LNCaP clone FGC (cell line): ENCODE results near the gene IRF3.

ENCODE experiments used
- DNase-seq: peaks from one replicate; pipeline ENCODE4 v3.0.0-alpha.2; 2011; ENCODE audit warnings: low read depth
- H3K4me3 ChIP-seq: 2 replicates; pipeline ENCODE4 v1.5.1; 2011; ENCODE audit warnings: mild to moderate bottlenecking, low read depth, low read length, control low read depth
- TF ChIP-seq, protein P1 (sequence below): IDR thresholded peaks from 2 replicates; pipeline ENCODE4 v1.5.1; 2012; ENCODE audit warnings: mild to moderate bottlenecking; ENCODE audit not compliant: control insufficient read depth, insufficient read depth; ENCODE audit errors: extremely low read depth

The IRF3 gene, protein sequence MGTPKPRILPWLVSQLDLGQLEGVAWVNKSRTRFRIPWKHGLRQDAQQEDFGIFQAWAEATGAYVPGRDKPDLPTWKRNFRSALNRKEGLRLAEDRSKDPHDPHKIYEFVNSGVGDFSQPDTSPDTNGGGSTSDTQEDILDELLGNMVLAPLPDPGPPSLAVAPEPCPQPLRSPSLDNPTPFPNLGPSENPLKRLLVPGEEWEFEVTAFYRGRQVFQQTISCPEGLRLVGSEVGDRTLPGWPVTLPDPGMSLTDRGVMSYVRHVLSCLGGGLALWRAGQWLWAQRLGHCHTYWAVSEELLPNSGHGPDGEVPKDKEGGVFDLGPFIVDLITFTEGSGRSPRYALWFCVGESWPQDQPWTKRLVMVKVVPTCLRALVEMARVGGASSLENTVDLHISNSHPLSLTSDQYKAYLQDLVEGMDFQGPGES

DNA sequence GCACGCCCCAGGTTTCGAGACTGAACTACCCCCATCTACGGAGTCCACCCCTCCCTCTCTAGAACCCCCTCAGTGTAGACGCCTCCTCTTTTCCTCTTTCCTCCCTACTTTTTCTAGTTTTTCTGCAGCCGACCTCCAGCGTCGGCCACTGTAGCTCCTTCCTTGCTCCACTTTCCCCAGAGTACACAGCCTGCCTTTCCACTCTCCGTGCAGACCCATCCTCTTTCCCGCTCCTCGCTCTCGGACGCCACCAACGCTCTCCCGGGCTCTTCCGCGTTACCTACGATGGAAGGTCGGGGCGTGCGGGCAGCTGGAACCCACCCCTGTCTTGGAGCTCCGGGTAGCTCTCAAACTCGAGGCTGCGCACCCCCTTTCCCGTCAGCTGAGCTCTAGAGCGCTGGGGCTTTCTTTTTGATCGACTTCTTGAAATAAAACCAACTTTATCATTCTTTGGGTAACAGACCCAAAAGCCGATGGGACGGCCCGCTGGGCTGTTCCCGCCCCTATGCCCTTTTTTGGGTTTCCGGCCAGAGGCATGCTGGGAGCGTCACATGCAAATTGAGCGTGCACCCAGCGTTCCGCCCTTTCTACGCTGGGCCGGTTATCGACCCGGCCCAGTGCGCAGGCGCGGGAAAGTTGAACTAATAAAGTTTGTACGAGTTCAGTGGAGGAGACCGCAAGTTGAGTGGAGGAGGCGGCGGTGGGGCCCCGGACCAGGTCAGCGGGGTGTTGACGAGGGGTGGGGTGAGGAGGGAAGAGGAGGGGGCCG lies at the start of gene IRF3, which contains the start of gene BCL2L12:
Gene IRF3, minus strand, starts transcription at position 507 of the 769 bp plus-strand sequence. CDS start 1,019 bp downstream, outside the sequence.
Gene BCL2L12, plus strand, starts transcription at position 583 of the 769 bp plus-strand sequence. CDS start 760 bp downstream, outside the sequence.
- DNase-seq, result peak; percentile 79
- peak within 1 kb of the TSS; percentile 94 for H3K4me3 ChIP-seq
- TF ChIP-seq, protein P1, sequence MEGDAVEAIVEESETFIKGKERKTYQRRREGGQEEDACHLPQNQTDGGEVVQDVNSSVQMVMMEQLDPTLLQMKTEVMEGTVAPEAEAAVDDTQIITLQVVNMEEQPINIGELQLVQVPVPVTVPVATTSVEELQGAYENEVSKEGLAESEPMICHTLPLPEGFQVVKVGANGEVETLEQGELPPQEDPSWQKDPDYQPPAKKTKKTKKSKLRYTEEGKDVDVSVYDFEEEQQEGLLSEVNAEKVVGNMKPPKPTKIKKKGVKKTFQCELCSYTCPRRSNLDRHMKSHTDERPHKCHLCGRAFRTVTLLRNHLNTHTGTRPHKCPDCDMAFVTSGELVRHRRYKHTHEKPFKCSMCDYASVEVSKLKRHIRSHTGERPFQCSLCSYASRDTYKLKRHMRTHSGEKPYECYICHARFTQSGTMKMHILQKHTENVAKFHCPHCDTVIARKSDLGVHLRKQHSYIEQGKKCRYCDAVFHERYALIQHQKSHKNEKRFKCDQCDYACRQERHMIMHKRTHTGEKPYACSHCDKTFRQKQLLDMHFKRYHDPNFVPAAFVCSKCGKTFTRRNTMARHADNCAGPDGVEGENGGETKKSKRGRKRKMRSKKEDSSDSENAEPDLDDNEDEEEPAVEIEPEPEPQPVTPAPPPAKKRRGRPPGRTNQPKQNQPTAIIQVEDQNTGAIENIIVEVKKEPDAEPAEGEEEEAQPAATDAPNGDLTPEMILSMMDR, result no peak

DNA sequence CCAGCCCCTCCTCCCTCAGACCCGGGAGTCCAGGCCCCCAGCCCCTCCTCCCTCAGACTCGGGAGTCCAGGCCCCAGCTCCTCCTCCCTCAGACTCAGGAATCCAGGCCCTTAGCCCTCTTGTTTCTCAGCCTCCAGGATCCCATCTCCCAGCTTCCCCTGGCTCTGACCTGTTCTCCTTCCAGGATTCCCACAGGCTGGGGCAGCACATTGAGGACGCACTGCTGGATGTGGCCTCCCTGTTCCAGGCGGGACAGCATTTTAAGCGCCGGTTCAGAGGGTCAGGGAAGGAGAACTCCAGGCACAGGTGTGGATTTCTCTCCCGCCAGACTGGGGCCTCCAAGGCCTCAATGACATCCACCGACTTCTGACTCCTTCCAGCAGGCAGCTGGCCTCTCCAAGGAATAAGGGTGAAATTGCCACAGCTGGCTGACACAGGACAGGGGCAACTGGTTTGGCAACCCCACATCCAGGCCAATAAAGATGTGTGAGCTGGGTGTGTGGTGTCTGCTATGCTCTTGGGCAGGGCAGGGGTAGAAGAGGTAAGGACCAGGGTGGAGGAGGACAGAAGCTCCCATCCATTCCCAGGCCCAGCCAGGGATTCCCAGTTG lies 47.7 kb upstream of the IRF3 start:
- H3K4me3 ChIP-seq, result no peak overlapping the region
- peak; percentile 54 for DNase-seq
- TF ChIP-seq, protein P1, result no peak

DNA sequence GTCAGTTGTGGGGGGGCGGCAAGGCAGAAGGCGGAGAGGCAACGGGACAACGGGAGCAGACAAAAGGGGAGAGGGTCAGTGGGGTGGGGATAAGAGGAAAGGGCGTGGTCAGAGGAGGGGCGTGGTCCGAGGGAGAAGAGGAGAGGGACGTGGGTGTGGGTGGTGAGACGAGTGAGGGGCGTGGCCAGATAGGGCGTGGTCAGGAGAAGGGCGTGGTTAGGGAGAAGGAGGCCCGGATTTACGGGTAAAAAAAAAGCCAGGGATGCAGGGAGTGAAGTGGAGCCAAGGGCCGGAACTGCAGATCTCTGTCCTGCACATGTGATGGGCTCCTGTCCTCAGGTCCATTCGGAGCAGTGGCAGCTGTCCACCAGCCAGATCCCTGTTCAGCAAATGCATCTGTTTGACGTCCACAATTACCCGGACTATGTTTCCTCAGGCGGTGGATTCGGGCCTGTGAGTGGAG lies 46.8 kb upstream of the IRF3 start:
- no peak for DNase-seq
- TF ChIP-seq, protein P1, result no peak
- no peak overlapping the region for H3K4me3 ChIP-seq

DNA sequence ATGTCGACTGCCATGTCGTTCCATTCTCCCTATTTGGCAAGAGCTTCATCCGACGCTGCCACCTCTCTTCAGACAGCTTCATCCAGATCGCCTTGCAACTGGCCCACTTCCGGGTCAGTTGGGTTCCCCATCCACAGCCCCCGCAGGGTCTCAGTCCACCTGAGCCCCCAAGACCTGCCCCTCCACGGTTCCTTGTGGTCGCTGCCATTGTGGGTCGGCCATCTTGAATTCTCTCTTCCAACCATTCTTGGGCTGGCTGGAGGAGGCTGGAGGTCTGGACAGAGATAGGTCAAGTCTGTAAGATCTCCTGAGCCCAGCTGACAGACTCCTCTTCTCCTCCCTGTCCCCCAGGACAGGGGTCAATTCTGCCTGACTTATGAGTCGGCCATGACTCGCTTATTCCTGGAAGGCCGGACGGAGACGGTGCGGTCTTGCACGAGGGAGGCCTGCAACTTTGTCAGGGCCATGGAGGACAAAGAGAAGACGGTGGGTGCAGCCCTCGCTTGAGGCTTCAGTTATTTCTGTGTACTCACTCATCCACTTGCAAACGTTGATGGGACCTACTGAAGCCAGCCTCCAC lies 44.8 kb upstream of the IRF3 start:
- TF ChIP-seq, protein P1, result no peak
- no peak for DNase-seq
- H3K4me3 ChIP-seq, result no peak overlapping the region

DNA sequence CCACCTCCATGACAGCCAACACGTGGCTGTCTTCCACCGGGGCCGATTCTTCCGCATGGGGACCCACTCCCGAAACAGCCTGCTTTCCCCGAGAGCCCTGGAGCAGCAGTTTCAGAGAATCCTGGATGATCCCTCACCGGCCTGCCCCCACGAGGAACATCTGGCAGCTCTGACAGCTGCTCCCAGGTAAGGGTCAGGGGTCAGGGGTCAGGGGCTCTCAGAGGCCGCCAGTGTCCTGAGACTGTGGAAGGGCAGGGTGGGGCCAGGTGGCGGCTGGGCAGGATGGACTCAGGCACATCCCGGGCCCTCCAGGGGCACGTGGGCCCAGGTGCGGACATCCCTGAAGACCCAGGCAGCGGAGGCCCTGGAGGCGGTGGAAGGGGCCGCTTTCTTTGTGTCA lies 40.3 kb upstream of the IRF3 start:
- DNase-seq, result no peak
- TF ChIP-seq, protein P1, result no peak
- no peak overlapping the region for H3K4me3 ChIP-seq

DNA sequence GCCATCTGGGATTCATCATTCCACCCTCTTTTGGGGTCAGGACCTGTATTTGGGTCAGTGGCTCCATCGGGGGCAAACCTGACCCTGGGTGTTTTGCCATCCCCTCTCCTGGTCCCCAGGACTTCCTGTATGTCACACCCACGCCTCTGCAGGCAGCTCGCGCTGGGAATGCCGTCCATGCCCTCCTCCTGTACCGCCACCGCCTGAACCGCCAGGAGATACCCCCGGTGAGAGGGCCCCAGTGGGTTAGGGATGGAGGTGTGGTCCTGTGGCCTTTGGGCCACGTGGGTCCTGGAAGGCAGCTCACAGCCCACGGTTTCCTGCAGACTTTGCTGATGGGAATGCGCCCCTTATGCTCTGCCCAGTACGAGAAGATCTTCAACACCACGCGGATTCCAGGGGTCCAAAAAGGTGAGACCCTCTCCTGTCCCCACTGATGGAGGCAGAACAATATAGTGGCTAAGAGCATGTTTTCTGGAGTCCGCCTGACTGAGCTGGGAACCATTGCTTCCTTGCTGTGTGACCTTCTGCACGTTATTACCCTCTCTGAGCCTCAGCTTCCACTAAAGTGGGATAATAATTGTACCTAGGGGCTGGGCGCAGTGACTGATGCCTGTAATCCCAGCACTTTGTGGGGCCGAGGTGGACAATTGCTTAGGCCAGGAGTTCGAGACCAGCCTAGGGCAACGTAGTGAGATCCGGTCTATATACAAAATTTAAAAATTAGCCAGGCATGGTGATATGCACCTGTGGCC lies 39.4 kb upstream of the IRF3 start:
- no peak overlapping the region for H3K4me3 ChIP-seq
- no peak for DNase-seq
- TF ChIP-seq, protein P1, result no peak
